Measurements from ENCODE around the gene GLCCI1. TPM values are rescaled to one million over a fixed set of nuclear protein-coding genes. Genes with fewer than 3 reads are reported as not detected.

Gene GLCCI1
- total RNA-seq, 4 donors from 2014 or later, result 15.6 to 24.0 (median 21.7) TPM

DNA sequence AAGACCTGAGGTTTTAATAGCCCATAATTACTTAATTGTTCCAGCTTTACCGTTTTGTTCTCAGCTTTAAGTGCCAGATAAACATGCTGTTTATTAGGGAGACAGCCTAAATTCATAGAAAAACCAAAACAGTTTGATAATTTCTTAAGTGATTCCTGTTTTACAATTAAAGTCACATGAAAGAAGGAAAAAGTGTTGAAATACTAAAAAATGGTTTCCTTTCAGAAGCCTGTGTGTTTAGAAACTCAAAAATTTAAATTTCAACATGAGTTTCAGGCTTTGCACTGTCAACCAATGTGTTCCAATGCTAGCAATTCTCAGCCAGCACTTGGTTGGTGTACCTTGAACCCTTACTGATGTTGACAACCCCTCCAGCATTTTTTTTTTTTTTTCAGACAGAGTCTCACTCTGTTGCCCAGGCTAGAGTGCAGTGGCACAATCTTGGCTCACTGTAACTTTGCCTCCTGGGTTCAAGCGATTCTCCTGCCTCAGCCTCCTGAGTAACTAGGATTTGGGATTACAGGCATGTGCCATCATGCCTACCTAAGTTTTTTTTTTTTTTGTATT is 158.1 kb downstream of the GLCCI1 start:
- TF ChIP-seq, protein P1, sequence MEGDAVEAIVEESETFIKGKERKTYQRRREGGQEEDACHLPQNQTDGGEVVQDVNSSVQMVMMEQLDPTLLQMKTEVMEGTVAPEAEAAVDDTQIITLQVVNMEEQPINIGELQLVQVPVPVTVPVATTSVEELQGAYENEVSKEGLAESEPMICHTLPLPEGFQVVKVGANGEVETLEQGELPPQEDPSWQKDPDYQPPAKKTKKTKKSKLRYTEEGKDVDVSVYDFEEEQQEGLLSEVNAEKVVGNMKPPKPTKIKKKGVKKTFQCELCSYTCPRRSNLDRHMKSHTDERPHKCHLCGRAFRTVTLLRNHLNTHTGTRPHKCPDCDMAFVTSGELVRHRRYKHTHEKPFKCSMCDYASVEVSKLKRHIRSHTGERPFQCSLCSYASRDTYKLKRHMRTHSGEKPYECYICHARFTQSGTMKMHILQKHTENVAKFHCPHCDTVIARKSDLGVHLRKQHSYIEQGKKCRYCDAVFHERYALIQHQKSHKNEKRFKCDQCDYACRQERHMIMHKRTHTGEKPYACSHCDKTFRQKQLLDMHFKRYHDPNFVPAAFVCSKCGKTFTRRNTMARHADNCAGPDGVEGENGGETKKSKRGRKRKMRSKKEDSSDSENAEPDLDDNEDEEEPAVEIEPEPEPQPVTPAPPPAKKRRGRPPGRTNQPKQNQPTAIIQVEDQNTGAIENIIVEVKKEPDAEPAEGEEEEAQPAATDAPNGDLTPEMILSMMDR (IDR thresholded peaks at IDR 0.05; ENCODE audit: low read depth), result no peak

DNA sequence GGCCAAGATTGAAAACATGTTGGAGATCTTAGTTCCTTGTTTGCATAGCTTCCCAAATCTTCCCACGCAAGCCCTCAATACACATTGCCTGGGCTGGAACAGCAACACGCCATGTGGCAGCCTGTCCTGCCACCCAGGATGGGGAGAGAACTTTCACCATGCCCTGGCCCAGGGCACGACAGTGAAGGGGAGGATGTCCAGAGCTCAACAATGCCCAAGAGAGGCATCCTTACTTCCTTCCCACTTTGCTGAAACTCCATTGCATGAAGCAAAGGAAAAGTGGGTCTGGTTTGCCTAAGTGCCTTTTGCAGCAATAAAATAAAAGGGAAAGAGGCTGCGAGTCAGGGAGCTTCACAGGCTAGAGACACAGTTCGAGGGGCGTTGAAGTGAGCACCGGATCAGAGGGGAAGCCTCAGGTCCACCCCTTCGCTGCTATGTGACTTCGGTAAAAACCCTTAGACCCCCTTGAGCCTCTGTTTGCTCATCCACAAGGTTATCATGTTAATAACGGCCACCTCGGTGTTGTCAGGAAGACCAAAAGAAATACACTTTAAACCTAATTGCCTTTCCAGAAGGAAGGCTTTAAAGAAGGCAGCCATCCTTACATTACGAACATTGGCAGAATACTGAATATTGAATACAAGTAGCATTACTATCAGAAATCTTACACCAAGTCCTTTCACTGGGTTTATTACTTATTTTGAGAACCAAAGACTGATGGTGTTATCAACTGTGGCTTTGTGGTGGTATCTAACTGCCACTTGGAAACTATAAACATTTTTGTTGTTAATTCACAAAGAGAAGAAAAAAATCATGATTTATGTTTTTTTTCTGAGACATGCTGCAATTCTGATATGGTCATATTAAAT is 160.1 kb downstream of the GLCCI1 start:
- TF ChIP-seq, protein P1 (IDR thresholded peaks at IDR 0.05; ENCODE audit: low read depth), result no peak

DNA sequence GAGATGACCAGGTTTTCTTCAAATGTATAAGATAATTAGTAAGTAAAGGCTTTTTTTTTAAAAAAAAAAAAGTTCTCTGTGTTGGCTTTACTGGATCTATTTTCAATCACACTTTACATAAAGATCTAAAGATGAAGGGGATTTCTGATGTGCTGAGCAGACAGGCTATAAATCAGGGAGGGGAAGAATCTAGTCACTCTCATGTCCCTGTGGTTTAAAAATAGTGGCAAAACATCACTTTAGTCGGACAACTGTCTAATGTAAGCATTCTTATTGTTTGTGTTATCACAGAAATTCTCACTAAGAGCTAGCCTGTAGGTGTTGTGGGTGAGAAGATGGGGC is 160.7 kb downstream of the GLCCI1 start:
- TF ChIP-seq, protein P1 (IDR thresholded peaks at IDR 0.05; ENCODE audit: low read depth), result no peak

DNA sequence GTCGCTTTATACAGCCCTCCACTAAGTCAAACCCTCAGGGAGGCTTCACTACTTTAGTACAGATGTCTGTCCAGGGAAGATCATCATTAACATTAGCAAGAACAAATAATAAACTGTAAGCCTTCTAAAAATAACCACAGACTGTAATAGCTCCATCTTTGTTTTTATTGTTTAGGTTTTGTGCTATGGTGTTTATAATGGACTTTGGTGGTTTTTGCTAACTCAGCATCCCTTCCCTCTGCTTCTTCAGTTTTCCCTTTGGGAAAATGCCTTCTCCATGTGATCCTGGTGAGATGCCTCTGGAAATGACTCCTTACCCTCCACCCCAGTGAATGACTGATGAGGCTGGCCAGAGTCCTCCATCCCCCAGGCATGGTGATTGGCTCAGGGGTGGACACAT is 162.1 kb downstream of the GLCCI1 start:
- TF ChIP-seq, protein P1 (IDR thresholded peaks at IDR 0.05; ENCODE audit: low read depth), result no peak

DNA sequence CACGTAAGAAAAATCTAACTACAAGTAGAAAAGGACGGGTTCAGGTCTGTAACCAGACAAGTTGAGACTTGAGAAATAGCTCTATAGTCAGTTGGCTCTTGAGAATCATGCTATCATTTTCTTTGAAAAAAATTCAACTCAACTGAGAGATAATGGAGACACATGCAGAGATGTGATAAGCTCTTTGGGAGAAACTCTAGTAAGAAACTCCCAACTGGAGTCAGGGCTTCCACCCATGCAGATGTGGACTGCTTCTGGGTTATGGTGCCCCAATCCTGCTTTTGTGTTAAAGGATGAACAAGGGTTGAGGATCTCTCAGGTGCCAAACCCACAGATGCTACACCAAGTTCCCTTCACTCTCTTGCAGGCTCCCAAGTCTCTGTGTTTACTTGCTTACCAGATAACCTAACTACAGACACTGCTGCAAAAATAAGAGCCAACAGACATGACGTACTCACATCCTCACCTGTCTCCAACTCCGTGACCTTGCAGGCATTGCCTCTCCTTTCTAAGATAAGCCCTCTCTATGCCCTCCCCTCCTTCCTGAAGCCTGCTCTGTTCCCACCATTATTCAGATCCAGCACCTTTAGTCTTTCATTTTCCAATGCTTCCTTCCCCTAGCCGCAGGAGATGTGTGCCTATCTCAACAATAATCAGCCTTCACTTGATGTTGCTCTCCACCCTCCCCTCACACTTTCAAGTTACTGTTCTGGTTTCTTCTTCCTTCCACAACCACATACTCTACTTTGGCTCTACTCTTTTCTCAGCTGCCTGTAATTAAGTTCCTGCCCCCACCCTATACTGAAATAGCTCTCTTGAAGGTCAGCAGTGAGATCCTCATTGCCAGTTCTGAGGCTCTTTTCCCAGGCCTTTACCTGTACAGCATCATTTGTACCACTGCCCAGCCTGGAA is 163.4 kb downstream of the GLCCI1 start:
- TF ChIP-seq, protein P1 (IDR thresholded peaks at IDR 0.05; ENCODE audit: low read depth), result no peak

DNA sequence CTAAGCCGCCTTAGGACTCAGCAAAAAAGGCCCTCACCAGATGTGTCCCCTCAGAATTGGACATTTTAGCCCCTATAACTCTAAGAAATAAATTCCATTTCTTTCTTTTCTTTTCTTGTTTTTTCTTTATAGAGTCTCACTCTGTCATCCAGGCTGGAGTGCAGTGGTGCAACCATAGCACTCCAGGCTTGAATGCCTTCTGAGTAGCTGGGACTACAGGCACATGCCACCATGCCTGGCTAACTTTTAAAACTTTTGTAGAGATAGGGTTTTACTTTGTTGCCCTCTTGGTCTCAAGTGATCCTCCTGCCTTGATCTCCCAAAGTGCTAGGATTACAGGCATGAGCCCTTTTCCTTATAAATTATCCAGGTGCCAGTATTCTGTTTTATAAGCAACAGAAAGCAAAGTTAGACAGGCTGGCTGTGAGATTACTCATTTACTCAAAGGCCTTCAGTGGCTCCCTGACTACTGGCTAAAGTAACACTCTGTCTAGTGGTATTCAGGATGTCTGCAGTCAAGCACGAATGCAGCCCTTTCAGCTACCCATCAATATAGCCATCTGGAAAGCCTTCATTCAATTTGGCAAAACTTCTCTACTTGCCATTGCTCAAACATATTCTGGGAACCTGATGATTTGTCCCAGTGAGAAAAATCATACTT is 164.7 kb downstream of the GLCCI1 start:
- TF ChIP-seq, protein P1 (IDR thresholded peaks at IDR 0.05; ENCODE audit: low read depth), result no peak

All from subcutaneous adipose tissue (tissue), 4 donors.